HepG2 (cell line): ENCODE results near the gene MAPK8.

Experiments used
- CC2D1A ChIP-seq: sonication (generic); formaldehyde crosslinking; IDR thresholded peaks from 2 replicates; pipeline ENCODE4 v1.8.1; 2023; ENCODE audit warnings: mild to moderate bottlenecking, missing genetic modification reagents
- ELF4 ChIP-seq: sonication (generic); formaldehyde crosslinking; IDR thresholded peaks from 2 replicates; pipeline ENCODE4 v1.5.0; 2020; ENCODE audit warnings: missing genetic modification reagents, mild to moderate bottlenecking, moderate library complexity, borderline replicate concordance
- FOSL2 ChIP-seq: sonication (generic); formaldehyde crosslinking; IDR thresholded peaks from 2 replicates; pipeline ENCODE4 v1.4.0; 2020; ENCODE audit warnings: missing genetic modification reagents
- FOXM1 ChIP-seq: sonication (generic); formaldehyde crosslinking; IDR thresholded peaks from 2 replicates; pipeline ENCODE4 v1.5.0; 2020; ENCODE audit warnings: missing genetic modification reagents
- JUN ChIP-seq: sonication (generic); formaldehyde crosslinking; IDR thresholded peaks from 2 replicates; pipeline ENCODE4 v1.4.0; 2020; ENCODE audit warnings: mild to moderate bottlenecking, missing genetic modification reagents
- KLF9 ChIP-seq: IDR thresholded peaks from 2 replicates; pipeline ENCODE4 v1.6.1; 2016; ENCODE audit warnings: low read depth
- TF ChIP-seq, protein P1 (sequence below): sonication (generic); formaldehyde crosslinking; IDR thresholded peaks from 2 replicates; pipeline ENCODE4 v1.4.0; 2020; ENCODE audit warnings: missing genetic modification reagents, borderline replicate concordance

- TF ChIP-seq JUN (CRISPR knock-in tag) (no peak), CC2D1A (CRISPR knock-in tag) (no peak), ELF4 (CRISPR knock-in tag) (no peak), KLF9 (no peak), FOSL2 (CRISPR knock-in tag) (no peak), FOXM1 (CRISPR knock-in tag) (no peak)
- TF ChIP-seq, protein P1, sequence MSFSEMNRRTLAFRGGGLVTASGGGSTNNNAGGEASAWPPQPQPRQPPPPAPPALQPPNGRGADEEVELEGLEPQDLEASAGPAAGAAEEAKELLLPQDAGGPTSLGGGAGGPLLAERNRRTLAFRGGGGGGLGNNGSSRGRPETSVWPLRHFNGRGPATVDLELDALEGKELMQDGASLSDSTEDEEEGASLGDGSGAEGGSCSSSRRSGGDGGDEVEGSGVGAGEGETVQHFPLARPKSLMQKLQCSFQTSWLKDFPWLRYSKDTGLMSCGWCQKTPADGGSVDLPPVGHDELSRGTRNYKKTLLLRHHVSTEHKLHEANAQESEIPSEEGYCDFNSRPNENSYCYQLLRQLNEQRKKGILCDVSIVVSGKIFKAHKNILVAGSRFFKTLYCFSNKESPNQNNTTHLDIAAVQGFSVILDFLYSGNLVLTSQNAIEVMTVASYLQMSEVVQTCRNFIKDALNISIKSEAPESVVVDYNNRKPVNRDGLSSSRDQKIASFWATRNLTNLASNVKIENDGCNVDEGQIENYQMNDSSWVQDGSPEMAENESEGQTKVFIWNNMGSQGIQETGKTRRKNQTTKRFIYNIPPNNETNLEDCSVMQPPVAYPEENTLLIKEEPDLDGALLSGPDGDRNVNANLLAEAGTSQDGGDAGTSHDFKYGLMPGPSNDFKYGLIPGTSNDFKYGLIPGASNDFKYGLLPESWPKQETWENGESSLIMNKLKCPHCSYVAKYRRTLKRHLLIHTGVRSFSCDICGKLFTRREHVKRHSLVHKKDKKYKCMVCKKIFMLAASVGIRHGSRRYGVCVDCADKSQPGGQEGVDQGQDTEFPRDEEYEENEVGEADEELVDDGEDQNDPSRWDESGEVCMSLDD (CRISPR knock-in tag), result no peak
Observed at GRCh38 chr10:48458662-48459048, 152.2 kb downstream of the MAPK8 start.
